GM19193 (cell line): Measurements from ENCODE around the gene CYP26A1.

Experiments
- POLR2A ChIP-seq: IDR thresholded peaks from 4 replicates; pipeline ENCODE4 v1.6.1; 2011; ENCODE audit not compliant: insufficient read depth, insufficient read length; ENCODE audit errors: extremely low read depth

Gene CYP26A1

GRCh38 chr10:93070378-93071176 lies 3.1 kb upstream of the CYP26A1 start:
- TF ChIP-seq POLR2A: no peak

- no peak for TF ChIP-seq POLR2A
Observed at GRCh38 chr10:93071177-93071472, 2.6 kb upstream of the CYP26A1 start.

- no peak for TF ChIP-seq POLR2A
Observed at GRCh38 chr10:93071674-93072224, 1.9 kb upstream of the CYP26A1 start.

GRCh38 chr10:93072225-93072712 lies 1.4 kb upstream of the CYP26A1 start:
- TF ChIP-seq POLR2A: no peak

GRCh38 chr10:93072713-93073538 lies 767 bp upstream of the CYP26A1 start:
- TF ChIP-seq POLR2A: no peak

- no peak for TF ChIP-seq POLR2A
Observed at GRCh38 chr10:93074147-93074596, 479 bp downstream of the CYP26A1 start.

- TF ChIP-seq POLR2A: no peak
Observed at GRCh38 chr10:93074597-93075368, 1.1 kb downstream of the CYP26A1 start.

GRCh38 chr10:93075369-93076221 lies 1.9 kb downstream of the CYP26A1 start:
- no peak for TF ChIP-seq POLR2A

GRCh38 chr10:93076871-93077270 lies 3.2 kb downstream of the CYP26A1 start:
- TF ChIP-seq POLR2A: no peak

- TF ChIP-seq POLR2A: no peak
Observed at GRCh38 chr10:93077860-93078337, 4.2 kb downstream of the CYP26A1 start.

GRCh38 chr10:93079663-93080349 lies 6.1 kb downstream of the CYP26A1 start:
- no peak for TF ChIP-seq POLR2A

GRCh38 chr10:93080350-93081046 lies 6.8 kb downstream of the CYP26A1 start:
- TF ChIP-seq POLR2A: no peak

- TF ChIP-seq POLR2A: no peak
Observed at GRCh38 chr10:93081318-93081717, 7.6 kb downstream of the CYP26A1 start.
